Naive thymus-derived CD4-positive, alpha-beta T cell (primary cell): Measurements from ENCODE around the gene KLC1. TPM values are rescaled to one million over a fixed set of nuclear protein-coding genes. Genes with fewer than 3 reads are reported as not detected.

ENCODE experiments used
- ATAC-seq: fragments of 150-1000 bp; cut with Tn5 transposase; 2 replicates; pipeline ENCODE4 v1.10.0; 2021; ENCODE audit warnings: mild to moderate bottlenecking, moderate library complexity
- CTCF ChIA-PET: fragments of 350-600 bp; sonication (Branson Sonifier 250); formaldehyde crosslinking; loops from one replicate; lab custom pipeline; 2021; ENCODE audit warnings: antibody characterized with exemption; lab: Charles Lee
- POLR2A ChIA-PET: fragments of 350-600 bp; sonication (Branson Sonifier 250); formaldehyde crosslinking; loops from one replicate; lab custom pipeline; 2021; ENCODE audit warnings: antibody characterized with exemption, inconsistent platforms; lab: Charles Lee
- DNase-seq, 9 donors: peaks; one replicate each; pipeline versions ENCODE4 v3.0.0 to v3.0.0-alpha.2; 2020 to 2022; ENCODE audit warnings: mixed read lengths in 1 of 9
- H3K27ac ChIP-seq: one replicate; pipeline ENCODE4 v1.7.0; 2013; ENCODE audit warnings: mild to moderate bottlenecking, low read depth, low read length, moderate library complexity
- H3K27me3 ChIP-seq, 2 donors: one replicate each; pipeline ENCODE4 v1.7.0; 2013; ENCODE audit warnings: low read length in 2 of 2, mild to moderate bottlenecking in 2 of 2, moderate library complexity in 2 of 2; ENCODE audit not compliant: control insufficient read depth in 2 of 2, insufficient read depth in 2 of 2
- H3K36me3 ChIP-seq, 3 experiments: 1 replicate in 2 of 3; 2 replicates in 1 of 3; pipeline ENCODE4 v1.7.0; 2013; ENCODE audit warnings: low read length in 3 of 3, mild to moderate bottlenecking in 3 of 3, moderate library complexity in 1 of 3; ENCODE audit not compliant: insufficient read depth in 3 of 3, control insufficient read depth in 2 of 3
- H3K4me1 ChIP-seq, 2 donors: one replicate each; pipeline ENCODE4 v1.7.0; 2013; ENCODE audit warnings: low read length in 2 of 2, mild to moderate bottlenecking in 2 of 2, moderate library complexity in 1 of 2; ENCODE audit not compliant: control insufficient read depth in 2 of 2, insufficient read depth in 2 of 2
- H3K4me3 ChIP-seq: 2 replicates; pipeline ENCODE4 v1.7.0; 2013; ENCODE audit warnings: mild to moderate bottlenecking, low read length
- H3K9me3 ChIP-seq, 3 experiments: 1 replicate in 2 of 3; 2 replicates in 1 of 3; pipeline ENCODE4 v1.7.0; 2013; ENCODE audit warnings: low read length in 3 of 3; ENCODE audit not compliant: control insufficient read depth in 2 of 3
- H3K27ac Mint-ChIP-seq, 9 donors: one replicate each; pipeline ENCODE4 v1.8.0; 2020 to 2022; ENCODE audit warnings: mixed read lengths in 9 of 9, mild to moderate bottlenecking in 8 of 9, moderate library complexity in 5 of 9, inconsistent platforms in 2 of 9
- H3K27me3 Mint-ChIP-seq, 5 donors: one replicate each; pipeline ENCODE4 v1.8.0; 2021 to 2022; ENCODE audit warnings: mixed read lengths in 5 of 5, mild to moderate bottlenecking in 1 of 5
- H3K36me3 Mint-ChIP-seq, 5 donors: one replicate each; pipeline ENCODE4 v1.8.0; 2020 to 2022; ENCODE audit warnings: mixed read lengths in 5 of 5, mild to moderate bottlenecking in 3 of 5, inconsistent platforms in 1 of 5
- H3K4me1 Mint-ChIP-seq, 7 donors: one replicate each; pipeline ENCODE4 v1.8.0; 2020 to 2022; ENCODE audit warnings: mixed read lengths in 7 of 7, mild to moderate bottlenecking in 3 of 7, inconsistent platforms in 1 of 7
- H3K4me3 Mint-ChIP-seq, 10 donors: one replicate each; pipeline ENCODE4 v1.8.0; 2020 to 2022; ENCODE audit warnings: mild to moderate bottlenecking in 10 of 10, mixed read lengths in 10 of 10, moderate library complexity in 6 of 10, inconsistent platforms in 2 of 10
- H3K9me3 Mint-ChIP-seq, 11 donors: one replicate each; pipeline ENCODE4 v1.8.0; 2020 to 2022; ENCODE audit warnings: mixed read lengths in 11 of 11, mild to moderate bottlenecking in 4 of 11, inconsistent platforms in 1 of 11, moderate library complexity in 1 of 11
- intact Hi-C, 2 donors: fragments of 100-400 bp; cut with micrococcal nuclease; formaldehyde crosslinking; loops; one replicate each; pipeline ENCODE4 v1.15.1; 2023
- polyA plus RNA-seq, 2 donors: library from polyadenylated mRNA; unstranded; fragments of 300-500 nt; fragmentation: Illumina TruSeq; gene quantifications; one replicate each; pipeline ENCODE4 v1.2.3, GENCODE V29; 2021
- total RNA-seq, 6 experiments: library from RNA in 5 of 6; stranded (reverse) in 5 of 6; gene quantifications; 1 replicate in 5 of 6; 2 replicates in 1 of 6; pipeline ENCODE4 v1.2.3 and lab custom pipeline; 2021 to 2026

KLC1 gene
- total and polyA plus RNA-seq, 7 experiments from 2014 or later: 65.5 to 268 (median 161) TPM

GRCh38 chr14:103623883-103624482, 5.0 kb upstream of the KLC1 start:
- intact Hi-C loops: no loop called here
- Histone ChIP-seq H3K4me3 (no peak overlapping the region), H3K4me1 (peaks cover 11 to 26% of the 10 kb centered on the region in 2 donors), H3K9me3 (no peaks in the 10 kb centered on the region), H3K36me3 (peaks cover 0 to 4% (median 0%) of the 10 kb centered on the region in 3 experiments), H3K27me3 (no peaks in the 10 kb centered on the region), H3K27ac (no peak overlapping the region)
- Mint-ChIP-seq H3K4me3 (peak overlapping the region in 4 of 10 donors; percentile 53 to 81 (median 70)), H3K9me3 (no peaks in the 10 kb centered on the region), H3K36me3 (no peaks in the 10 kb centered on the region), H3K27me3 (peaks cover 0 to 4% (median 0%) of the 10 kb centered on the region in 5 donors), H3K4me1 (peaks cover 9 to 32% (median 22%) of the 10 kb centered on the region in 7 donors), H3K27ac (no peak overlapping the region)
- POLR2A ChIA-PET: no interaction called here
- ATAC-seq: no peak
- DNase-seq: no peak
- CTCF ChIA-PET: no interaction called here

GRCh38 chr14:103624860-103625259, 4.2 kb upstream of the KLC1 start:
- CTCF ChIA-PET: no interaction called here
- intact Hi-C loops: loop anchor here in 1 of 2 donors (1.0 to 5.0 kb wide), 4 partner anchors 18 to 1127 kb away; partner anchors contain the start of genes BAG5, COA8, MARK3 and SIVA1
- H3K9me3 ChIP-seq: no peaks in the 10 kb centered on the region
- no peak for ATAC-seq
- POLR2A ChIA-PET: no interaction called here
- Mint-ChIP-seq H3K27me3 (peaks cover 0 to 4% (median 0%) of the 10 kb centered on the region in 5 donors), H3K27ac (peak overlapping the region in 4 of 9 donors; percentile 47 to 70 (median 64)), H3K9me3 (no peaks in the 10 kb centered on the region), H3K4me3 (peak overlapping the region in 8 of 10 donors; percentile 59 to 81 (median 74)), H3K4me1 (peaks cover 9 to 32% (median 22%) of the 10 kb centered on the region in 7 donors), H3K36me3 (no peaks in the 10 kb centered on the region)
- no peaks in the 10 kb centered on the region for H3K27me3 ChIP-seq
- H3K4me3 ChIP-seq: peak overlapping the region; percentile 25
- no peak overlapping the region for H3K27ac ChIP-seq
- peaks cover 0 to 9% (median 0%) of the 10 kb centered on the region in 3 experiments for H3K36me3 ChIP-seq
- DNase-seq: no peak
- peaks cover 11 to 26% of the 10 kb centered on the region in 2 donors for H3K4me1 ChIP-seq

DNA sequence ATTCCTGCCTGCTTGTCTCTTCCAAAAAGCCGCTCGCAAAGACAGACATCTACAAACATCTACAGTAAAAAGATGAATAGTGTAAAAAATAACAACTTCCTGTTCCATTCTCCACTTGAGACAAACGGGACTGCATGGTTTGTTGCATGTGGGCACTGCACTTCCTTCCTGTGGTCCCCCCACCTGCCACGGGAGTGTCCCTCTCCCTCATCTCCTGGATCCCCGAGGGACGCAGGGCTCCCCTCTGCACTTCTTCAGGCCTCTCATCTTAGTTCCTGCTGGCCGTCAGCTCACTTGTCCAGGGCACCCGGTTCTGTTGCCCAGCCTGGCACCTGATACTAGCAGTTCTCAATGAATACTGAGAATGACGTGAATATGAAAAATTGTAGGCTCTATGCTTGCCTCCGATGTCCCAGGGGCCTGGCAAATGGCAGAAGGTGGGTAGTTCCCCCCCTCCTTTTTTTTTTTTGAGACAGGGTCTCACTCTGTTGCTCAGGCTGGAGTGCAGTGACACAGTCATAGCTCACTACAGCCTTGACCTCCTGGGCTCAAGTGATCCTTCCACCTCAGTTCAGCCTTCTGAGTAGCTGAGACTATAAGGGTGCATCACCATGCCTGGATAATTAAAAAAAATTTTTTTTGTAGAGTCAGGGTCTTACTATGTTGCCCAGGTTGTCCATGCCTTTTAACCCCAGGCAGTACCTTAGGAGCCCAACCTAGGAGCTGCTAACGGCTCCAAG, 3.5 kb upstream of the KLC1 start:
- Mint-ChIP-seq H3K4me1 (peaks cover 10 to 39% (median 24%) of the 10 kb centered on the region in 7 donors), H3K27me3 (peaks cover 0 to 4% (median 0%) of the 10 kb centered on the region in 5 donors), H3K36me3 (no peaks in the 10 kb centered on the region), H3K4me3 (peak overlapping the region; percentile 59 to 81 (median 76)), H3K27ac (peak overlapping the region; percentile 5 to 81 (median 67)), H3K9me3 (peaks cover 0 to 1% (median 0%) of the 10 kb centered on the region in 11 donors)
- no peaks in the 10 kb centered on the region for H3K27me3 ChIP-seq
- ChIA-PET POLR2A (no interaction called here), CTCF (interaction anchor here (0.6 kb wide), 1 partner anchor 79 kb away, joined by 4 read pairs; no protein-coding TSS in a partner anchor)
- intact Hi-C loops: loop anchor here in 1 of 2 donors (1.0 to 5.0 kb wide), 4 partner anchors 18 to 1127 kb away; partner anchors contain the start of genes BAG5, COA8, MARK3 and SIVA1
- DNase-seq (peak in 8 of 9 donors; percentile 32 to 70 (median 64)), ATAC-seq (peak; percentile 46)
- peaks cover 15 to 31% of the 10 kb centered on the region in 2 donors for H3K4me1 ChIP-seq
- no peak overlapping the region for H3K27ac ChIP-seq
- H3K9me3 ChIP-seq: no peaks in the 10 kb centered on the region
- H3K4me3 ChIP-seq: peak overlapping the region; percentile 25
- peaks cover 0 to 9% (median 0%) of the 10 kb centered on the region in 3 experiments for H3K36me3 ChIP-seq

- intact Hi-C loops: loop anchor here in 1 of 2 donors (5.0 kb wide), 3 partner anchors 64 to 1126 kb away; partner anchors contain the start of genes BAG5, COA8, MARK3 and SIVA1
- no peak for ATAC-seq
- H3K27me3 Mint-ChIP-seq: no peaks in the 10 kb centered on the region
- Histone ChIP-seq H3K27ac (no peak overlapping the region), H3K4me3 (no peak overlapping the region), H3K4me1 (peaks cover 18 to 34% of the 10 kb centered on the region in 2 donors), H3K27me3 (no peaks in the 10 kb centered on the region), H3K36me3 (peaks cover 0 to 9% (median 0%) of the 10 kb centered on the region in 3 experiments), H3K9me3 (no peaks in the 10 kb centered on the region)
- H3K4me3 Mint-ChIP-seq: peak overlapping the region in 3 of 10 donors; percentile 23 to 81 (median 29)
- DNase-seq: peak in 1 of 9 donors; percentile 18
- CTCF ChIA-PET: no interaction called here
- peaks cover 0 to 1% (median 0%) of the 10 kb centered on the region in 11 donors for H3K9me3 Mint-ChIP-seq
- H3K4me1 Mint-ChIP-seq: peaks cover 13 to 44% (median 29%) of the 10 kb centered on the region in 7 donors
- H3K36me3 Mint-ChIP-seq: no peaks in the 10 kb centered on the region
- peak overlapping the region in 5 of 9 donors; percentile 5 to 70 (median 47) for H3K27ac Mint-ChIP-seq
- POLR2A ChIA-PET: no interaction called here
These were observed 2.7 kb upstream of the KLC1 start for GRCh38 chr14:103626146-103626850.

DNA sequence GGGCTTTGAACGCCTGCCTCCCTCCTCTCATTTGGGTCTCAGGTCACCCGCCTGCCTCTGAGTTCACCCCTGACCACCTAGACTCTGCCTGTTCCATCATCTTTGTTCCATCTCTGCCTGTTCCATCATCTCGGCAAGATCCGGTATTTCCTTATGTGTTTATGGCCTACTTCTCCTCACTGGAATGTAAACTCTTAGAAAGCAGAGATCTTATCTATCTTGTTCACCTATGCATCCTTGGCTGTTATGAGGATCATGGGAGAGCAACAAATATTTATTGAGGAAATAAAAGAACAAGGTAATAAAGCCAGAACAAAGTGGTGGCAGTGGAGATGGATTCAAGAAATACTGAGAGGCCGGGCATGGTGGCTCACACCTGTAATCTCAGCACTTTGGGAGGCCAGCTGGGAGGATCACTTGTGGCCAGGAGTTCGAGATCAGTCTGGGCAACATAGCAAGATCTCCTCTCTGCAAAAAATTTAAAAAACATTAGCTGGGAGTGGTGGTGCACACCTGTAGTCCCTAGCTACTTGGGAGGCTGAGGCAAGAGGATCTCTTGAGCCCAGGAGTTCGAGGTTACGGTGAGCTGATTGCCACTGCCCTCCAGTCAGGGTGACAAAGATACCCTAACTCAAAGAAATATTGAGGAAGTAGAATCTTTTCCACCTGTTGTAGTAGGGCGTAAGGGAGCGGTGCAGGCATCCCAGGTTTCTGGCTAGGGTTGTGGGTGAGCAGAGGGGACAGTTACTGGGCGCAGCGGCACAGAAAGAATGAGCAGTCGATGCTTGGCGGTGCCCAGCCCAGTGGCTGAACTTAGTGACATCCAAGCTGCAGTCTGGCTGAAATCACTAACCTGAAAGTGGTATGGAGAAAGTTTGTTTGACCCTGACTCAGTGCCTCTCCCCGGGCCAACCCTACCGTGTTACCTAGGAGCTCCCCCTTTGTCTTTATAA, 1.7 kb upstream of the KLC1 start:
- CTCF ChIA-PET: no interaction called here
- POLR2A ChIA-PET: no interaction called here

More for the DNA sequence above, 1.7 kb upstream of the KLC1 start:
- Histone ChIP-seq H3K36me3 (peaks cover 0 to 9% (median 0%) of the 10 kb centered on the region in 3 experiments), H3K9me3 (no peaks in the 10 kb centered on the region), H3K27ac (no peak overlapping the region), H3K27me3 (no peaks in the 10 kb centered on the region), H3K4me1 (peaks cover 18 to 34% of the 10 kb centered on the region in 2 donors), H3K4me3 (no peak overlapping the region)
- Mint-ChIP-seq H3K4me1 (peaks cover 13 to 50% (median 29%) of the 10 kb centered on the region in 7 donors), H3K9me3 (peaks cover 0 to 1% (median 0%) of the 10 kb centered on the region in 11 donors), H3K27ac (peak overlapping the region in 8 of 9 donors; percentile 21 to 84 (median 64)), H3K27me3 (no peaks in the 10 kb centered on the region), H3K4me3 (peak overlapping the region; percentile 29 to 89 (median 72)), H3K36me3 (no peaks in the 10 kb centered on the region)
- no peak for ATAC-seq
- intact Hi-C loops: loop anchor here (2.0 to 5.0 kb wide), 6 partner anchors 21 to 1125 kb away; partner anchors contain the start of genes BAG5 (in 2 of the 2), COA8 (in 2 of the 2), MARK3 (in 1 of the 2) and SIVA1 (in 1 of the 2)
- DNase-seq: no peak
